ENCODE data around the gene OXSR1. TPM values are rescaled to one million over a fixed set of nuclear protein-coding genes. Genes with fewer than 3 reads are reported as not detected.
"Not testable (repeated sequence)": the region's sequence is repeated elsewhere in the genome, so short reads cannot be mapped to it uniquely, and the experiment has no call there.

OXSR1 gene
- total RNA-seq, 1 donor from 2014 or later: 95.3 TPM

- no peaks in the 10 kb centered on the region for H3K36me3 ChIP-seq (ENCODE audit: control insufficient read depth, insufficient read depth, low read length)
- H3K4me3 ChIP-seq (ENCODE audit: low read depth, low read length): no peak overlapping the region
- no peak for DNase-seq (ENCODE audit: low read depth)
- no peak for TF ChIP-seq CTCF (IDR thresholded peaks at IDR 0.05; ENCODE audit: insufficient read depth, low read length, severe bottlenecking)
- FAIRE-seq: no peak
- H3K27me3 ChIP-seq (ENCODE audit: control insufficient read depth, insufficient read depth, low read length): no peaks in the 10 kb centered on the region
Measured at GRCh38 chr3:38155825-38156224, 9.5 kb upstream of the OXSR1 start.

- DNase-seq (ENCODE audit: low read depth) (no peak), FAIRE-seq (no peak)
- no peak for TF ChIP-seq CTCF (IDR thresholded peaks at IDR 0.05; ENCODE audit: insufficient read depth, low read length, severe bottlenecking)
- Histone ChIP-seq H3K36me3 (ENCODE audit: control insufficient read depth, insufficient read depth, low read length) (no peaks in the 10 kb centered on the region), H3K27me3 (ENCODE audit: control insufficient read depth, insufficient read depth, low read length) (no peaks in the 10 kb centered on the region), H3K4me3 (ENCODE audit: low read depth, low read length) (no peak overlapping the region)
Measured at GRCh38 chr3:38157117-38157516, 8.2 kb upstream of the OXSR1 start.

- H3K4me3 ChIP-seq (ENCODE audit: low read depth, low read length): no peak overlapping the region
- no peaks in the 10 kb centered on the region for H3K36me3 ChIP-seq (ENCODE audit: control insufficient read depth, insufficient read depth, low read length)
- peak; percentile 84 for DNase-seq (ENCODE audit: low read depth)
- no peaks in the 10 kb centered on the region for H3K27me3 ChIP-seq (ENCODE audit: control insufficient read depth, insufficient read depth, low read length)
- no peak for FAIRE-seq
- TF ChIP-seq CTCF (IDR thresholded peaks at IDR 0.05; ENCODE audit: insufficient read depth, low read length, severe bottlenecking): no peak
Measured at GRCh38 chr3:38157595-38157994, 7.7 kb upstream of the OXSR1 start.

GRCh38 chr3:38158472-38158871 is 6.9 kb upstream of the OXSR1 start:
- H3K4me3 ChIP-seq (ENCODE audit: low read depth, low read length): no peak overlapping the region
- DNase-seq (ENCODE audit: low read depth): no peak
- no peak for TF ChIP-seq CTCF (IDR thresholded peaks at IDR 0.05; ENCODE audit: insufficient read depth, low read length, severe bottlenecking)
- H3K27me3 ChIP-seq (ENCODE audit: control insufficient read depth, insufficient read depth, low read length): no peaks in the 10 kb centered on the region
- no peaks in the 10 kb centered on the region for H3K36me3 ChIP-seq (ENCODE audit: control insufficient read depth, insufficient read depth, low read length)
- FAIRE-seq: peak; percentile 89

GRCh38 chr3:38160704-38161103 is 4.6 kb upstream of the OXSR1 start:
- not testable (repeated sequence) for DNase-seq (ENCODE audit: low read depth); H3K27me3 ChIP-seq (ENCODE audit: control insufficient read depth, insufficient read depth, low read length); H3K36me3 ChIP-seq (ENCODE audit: control insufficient read depth, insufficient read depth, low read length); FAIRE-seq; H3K4me3 ChIP-seq (ENCODE audit: low read depth, low read length)

- no peak for FAIRE-seq
- no peaks in the 10 kb centered on the region for H3K36me3 ChIP-seq (ENCODE audit: control insufficient read depth, insufficient read depth, low read length)
Measured at GRCh38 chr3:38163117-38163840, 2.1 kb upstream of the OXSR1 start.

More at GRCh38 chr3:38163117-38163840, 2.1 kb upstream of the OXSR1 start:
- Histone ChIP-seq H3K27me3 (ENCODE audit: control insufficient read depth, insufficient read depth, low read length) (no peaks in the 10 kb centered on the region), H3K4me3 (ENCODE audit: low read depth, low read length) (no peak overlapping the region)
- peak; percentile 24 for TF ChIP-seq CTCF (IDR thresholded peaks at IDR 0.05; ENCODE audit: insufficient read depth, low read length, severe bottlenecking)
- no peak for DNase-seq (ENCODE audit: low read depth)

Measured in bronchial epithelial cell (primary cell).